Measurements from ENCODE around the gene FXYD1.

DNA sequence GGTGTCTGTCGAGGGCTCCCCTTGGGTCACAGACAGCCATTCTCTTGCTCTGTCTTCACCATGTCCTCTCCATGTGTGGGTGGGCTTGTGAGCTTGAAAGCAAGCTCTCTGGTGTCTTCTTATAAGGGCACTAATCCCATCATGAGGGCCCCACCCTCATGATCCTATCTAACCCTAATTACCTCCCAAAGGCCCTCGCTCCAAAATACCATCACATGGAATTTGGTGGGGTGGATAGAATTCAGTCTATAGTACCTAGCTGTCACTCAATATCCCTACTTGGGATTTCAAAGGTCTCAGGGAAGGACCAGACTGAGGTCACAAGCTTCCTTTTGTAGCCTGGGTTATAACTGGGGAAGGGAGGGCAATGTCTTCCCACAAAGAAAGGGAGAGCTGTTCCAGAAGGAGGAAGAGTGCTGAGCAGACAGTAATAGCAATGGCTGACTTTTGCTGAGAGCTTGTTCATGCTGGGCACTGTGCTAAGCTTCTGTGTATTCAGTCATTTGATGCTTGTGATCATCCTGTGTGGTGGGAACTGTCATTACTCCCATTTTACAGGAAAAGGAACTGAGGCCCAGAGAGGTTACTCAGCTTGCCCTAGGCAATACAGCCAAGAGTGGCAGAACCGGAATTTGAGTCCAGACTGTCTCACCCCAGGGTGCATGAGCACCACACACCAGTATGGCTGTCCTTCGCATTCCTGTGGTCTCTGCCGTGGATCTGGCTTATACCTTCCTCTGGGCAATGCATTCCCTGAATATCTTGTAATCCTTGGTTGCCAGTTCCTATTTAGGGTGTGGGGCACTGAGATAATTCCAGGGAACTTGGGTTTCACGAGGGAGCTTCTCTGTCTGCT is 24.1 kb downstream of the FXYD1 start:
- TF ChIP-seq, protein P1, sequence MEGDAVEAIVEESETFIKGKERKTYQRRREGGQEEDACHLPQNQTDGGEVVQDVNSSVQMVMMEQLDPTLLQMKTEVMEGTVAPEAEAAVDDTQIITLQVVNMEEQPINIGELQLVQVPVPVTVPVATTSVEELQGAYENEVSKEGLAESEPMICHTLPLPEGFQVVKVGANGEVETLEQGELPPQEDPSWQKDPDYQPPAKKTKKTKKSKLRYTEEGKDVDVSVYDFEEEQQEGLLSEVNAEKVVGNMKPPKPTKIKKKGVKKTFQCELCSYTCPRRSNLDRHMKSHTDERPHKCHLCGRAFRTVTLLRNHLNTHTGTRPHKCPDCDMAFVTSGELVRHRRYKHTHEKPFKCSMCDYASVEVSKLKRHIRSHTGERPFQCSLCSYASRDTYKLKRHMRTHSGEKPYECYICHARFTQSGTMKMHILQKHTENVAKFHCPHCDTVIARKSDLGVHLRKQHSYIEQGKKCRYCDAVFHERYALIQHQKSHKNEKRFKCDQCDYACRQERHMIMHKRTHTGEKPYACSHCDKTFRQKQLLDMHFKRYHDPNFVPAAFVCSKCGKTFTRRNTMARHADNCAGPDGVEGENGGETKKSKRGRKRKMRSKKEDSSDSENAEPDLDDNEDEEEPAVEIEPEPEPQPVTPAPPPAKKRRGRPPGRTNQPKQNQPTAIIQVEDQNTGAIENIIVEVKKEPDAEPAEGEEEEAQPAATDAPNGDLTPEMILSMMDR (conservative IDR thresholded peaks at IDR 0.05; ENCODE audit: low read length): no peak
- no peak for TF ChIP-seq EZH2phosphoT487 (IDR thresholded peaks at IDR 0.05; ENCODE audit: borderline replicate concordance, low read depth, low read length)
